Stimulated activated CD4-positive, alpha-beta T cell treated with anti-CD3 and anti-CD28 coated beads, Interleukin-2, amount 100 ng/mL, for 4 hours (primary cell): ENCODE data around the gene PTCHD1.

ENCODE experiments used
- DNase-seq: peaks from one replicate; pipeline ENCODE4 v3.0.0-alpha.2; 2020; ENCODE audit warnings: low read depth

The PTCHD1 gene

DNA sequence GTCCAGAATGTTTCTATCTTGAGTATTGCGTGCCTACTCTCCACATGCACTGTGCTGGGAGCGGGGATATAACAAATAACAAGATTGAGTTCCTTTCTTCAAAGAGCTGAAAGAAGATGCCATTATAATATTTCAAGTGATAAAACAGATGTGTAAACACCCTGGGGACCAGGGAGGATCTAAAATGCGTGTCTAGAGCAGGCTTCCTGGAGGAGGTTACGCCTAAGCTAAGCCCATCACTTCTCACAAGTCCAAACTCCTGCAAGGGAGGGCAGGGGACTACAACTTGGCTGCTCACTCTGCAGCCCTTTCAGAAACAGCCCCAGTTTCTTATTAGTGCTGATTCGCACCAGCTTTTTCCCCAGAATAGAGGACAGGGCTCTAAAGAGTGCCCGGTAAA, 21.5 kb downstream of the PTCHD1 start:
- DNase-seq, result no peak

DNA sequence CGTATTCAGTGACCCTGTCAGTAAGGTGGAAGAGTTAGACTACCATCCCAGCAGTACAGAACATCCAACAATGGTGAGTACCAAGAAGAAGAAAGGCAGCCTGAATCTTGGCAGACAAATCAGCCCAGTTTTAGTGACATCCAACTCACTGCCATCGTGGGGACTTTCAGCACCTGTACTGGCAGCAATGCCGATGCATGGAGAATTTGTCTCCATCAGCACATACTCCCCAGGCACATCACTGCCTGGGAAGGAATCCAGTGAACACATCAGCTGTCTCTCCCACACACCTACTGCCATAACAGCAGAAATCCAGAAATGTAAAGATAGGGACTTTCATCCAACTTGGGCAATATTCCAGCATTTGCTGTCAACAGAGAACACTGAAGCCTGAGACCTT, 29.8 kb downstream of the PTCHD1 start:
- DNase-seq, result no peak

DNA sequence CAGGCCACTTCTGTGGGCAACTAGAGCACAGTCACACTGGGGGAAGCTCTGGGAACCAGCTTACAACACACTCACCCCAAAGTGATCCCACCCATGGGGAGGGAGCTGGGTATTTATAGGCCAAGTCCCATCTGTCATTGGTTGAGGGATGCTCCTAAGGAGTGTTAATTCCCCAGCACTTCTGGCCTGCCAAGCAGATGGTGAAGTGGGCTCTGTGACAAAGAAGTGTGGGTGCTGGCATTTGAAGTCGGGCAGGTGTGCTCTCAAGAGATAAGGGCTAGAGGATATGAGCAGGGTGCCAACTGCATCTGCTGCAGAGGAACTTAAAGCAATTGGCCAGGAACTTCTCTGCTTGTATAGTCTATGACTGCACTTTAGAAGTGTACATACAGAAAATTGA, 30.9 kb downstream of the PTCHD1 start:
- DNase-seq, result no peak

DNA sequence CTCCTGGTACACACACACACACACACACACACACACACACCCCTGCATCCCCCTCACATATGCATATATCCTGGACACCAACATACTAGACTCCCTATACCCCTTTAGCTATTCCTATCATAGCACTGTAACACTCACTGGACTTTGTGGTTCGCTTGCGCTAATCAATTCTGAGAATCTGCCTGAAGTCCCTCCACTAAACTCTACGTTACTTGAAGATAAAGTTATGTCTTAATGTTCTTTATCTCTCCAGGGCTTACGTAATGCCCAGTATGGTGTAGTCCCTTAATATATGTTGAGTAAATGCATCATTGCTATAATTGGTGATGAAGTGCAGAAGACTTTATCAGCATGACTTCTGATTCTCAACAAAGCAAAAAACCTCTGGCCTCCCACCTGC, 32.3 kb downstream of the PTCHD1 start:
- no peak for DNase-seq

DNA sequence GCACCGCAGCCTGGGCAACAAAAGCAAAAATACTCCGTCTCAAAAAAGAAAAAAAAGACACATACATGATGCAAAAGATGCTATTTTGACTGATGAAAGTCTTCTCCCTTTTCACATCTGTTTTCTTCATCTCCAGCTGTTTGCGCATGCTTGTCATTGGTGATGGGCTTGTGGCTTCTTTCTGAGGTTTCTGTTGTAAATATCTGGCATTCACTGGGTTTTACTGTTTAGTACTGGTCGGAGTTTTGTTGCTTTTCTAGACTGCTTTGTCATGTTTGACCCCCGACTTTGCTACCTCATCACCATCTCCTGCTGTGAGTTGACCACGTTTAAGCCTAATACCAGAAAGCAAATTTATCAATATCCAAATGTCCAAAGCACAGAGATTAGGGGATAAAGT, 34.4 kb downstream of the PTCHD1 start:
- DNase-seq, result no peak

DNA sequence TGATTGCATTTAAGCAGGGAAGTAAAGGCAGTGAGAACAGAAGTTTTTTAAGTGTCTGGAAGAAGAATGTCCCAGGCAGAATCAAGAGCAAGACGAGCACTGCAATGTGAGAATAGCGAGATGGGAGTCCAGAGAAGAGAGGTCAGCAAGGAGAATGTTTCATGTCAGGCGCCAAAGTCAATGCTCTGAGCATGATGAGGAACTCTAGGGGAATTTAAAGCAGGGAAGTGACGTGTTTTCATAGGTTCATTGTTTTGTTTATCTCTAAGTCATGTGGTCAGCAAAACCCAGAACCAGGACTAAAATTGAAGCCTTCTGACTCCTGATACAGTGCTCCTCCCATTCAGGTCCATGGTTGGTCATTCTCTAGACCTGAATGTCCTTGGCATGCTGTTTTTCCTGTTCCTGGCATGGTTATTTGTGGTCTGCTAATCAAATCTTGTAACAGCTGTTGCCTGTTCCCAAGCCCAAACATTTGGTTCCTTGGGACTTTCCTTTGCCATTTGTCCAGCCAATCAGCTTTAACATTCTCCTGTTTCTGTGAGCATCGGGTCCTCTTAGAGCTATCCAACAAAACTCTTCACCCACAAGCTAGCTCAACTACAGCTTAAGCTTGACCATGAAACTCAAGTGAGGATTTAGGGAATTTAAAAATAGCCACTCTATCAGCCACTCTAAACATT, 37.7 kb downstream of the PTCHD1 start:
- DNase-seq, result no peak

DNA sequence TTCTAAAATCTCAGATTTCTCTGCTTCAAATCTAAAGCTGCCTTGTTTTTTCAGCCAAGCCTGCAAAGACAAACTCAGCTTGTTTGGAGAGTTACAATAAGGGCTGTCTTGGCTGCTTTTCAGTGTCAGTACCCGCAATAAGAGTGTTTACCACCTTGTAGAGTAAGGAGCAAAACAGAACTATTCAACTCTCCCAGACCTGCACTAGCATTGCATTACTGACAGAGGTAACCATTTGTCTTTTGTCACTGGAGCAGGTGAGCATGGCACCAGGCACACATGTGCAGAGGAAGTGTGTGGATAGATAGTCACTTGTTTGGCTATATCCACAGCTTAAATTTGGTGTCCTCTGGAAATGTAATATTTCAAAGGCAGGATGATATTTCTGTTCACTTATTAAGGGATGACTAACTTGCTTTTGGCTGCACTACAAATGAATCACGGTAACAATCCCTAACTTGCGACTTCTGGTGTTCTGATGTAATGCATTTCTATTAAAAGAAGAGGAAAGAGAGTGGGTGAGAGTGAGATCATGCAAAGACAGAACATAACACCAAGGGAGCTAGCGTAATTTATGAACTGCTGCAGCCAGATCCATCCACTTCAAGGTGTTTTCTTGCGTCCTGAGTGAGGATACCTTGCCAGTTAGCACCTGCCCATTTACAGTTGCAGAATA, 38.6 kb downstream of the PTCHD1 start:
- DNase-seq, result no peak

DNA sequence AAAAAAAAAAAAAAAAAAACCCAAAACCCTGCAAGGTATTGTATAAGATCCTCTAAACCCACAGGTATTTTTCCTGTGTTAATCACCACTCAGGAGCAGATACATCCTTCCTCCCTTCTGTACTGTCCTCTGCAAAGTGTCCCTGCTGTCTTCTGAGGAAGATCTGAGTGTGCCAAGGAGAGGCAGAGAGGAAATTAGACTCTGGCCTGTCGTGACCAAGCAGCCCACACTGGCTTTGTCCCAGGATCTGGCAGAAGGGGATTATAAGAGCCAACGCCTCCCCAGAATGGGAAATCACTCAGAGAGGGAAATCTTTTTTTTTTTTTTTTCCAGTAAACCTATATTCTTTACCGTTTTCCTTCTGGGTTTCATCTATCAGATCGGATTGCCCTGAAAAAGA, 39.6 kb downstream of the PTCHD1 start:
- DNase-seq, result no peak

DNA sequence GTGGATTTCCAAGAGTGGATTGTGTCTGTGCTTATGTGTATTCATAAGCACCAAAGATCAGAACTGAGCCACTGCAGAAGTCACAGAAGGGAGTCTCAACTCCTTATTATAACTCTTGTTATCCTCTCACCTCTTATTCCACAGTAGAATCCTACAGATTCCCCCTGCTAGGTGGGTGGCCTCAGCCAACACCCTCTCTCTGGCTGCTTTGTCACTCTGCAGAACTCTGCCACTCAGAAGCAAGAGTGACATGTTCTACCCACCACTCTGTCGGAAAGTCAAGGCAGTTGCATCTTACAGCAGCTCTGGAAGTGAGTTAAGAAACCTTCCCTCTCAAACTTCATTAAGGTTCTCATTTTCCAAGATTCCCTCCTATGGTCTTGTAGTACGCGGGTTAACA, 41.9 kb downstream of the PTCHD1 start:
- DNase-seq, result no peak

DNA sequence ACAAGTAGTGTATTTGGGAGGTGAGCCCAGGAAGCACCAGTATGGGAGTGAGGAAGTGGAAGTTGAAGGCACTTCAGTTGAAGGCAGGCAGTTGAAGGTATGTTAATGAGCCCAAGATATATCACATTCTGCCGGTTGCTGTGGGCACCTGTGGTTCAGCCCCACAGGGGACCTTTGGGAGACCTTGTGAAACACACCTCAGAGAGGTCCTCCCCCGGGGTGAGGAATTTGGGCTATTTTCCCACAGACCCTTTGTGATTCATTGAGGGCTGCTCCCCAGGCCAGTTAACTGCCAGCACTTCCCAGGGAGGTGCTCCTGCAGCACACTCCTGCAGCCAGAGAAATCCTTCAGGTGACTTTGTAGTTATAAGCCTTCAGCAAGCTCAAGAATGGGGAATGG, 45.9 kb downstream of the PTCHD1 start:
- DNase-seq, result no peak

DNA sequence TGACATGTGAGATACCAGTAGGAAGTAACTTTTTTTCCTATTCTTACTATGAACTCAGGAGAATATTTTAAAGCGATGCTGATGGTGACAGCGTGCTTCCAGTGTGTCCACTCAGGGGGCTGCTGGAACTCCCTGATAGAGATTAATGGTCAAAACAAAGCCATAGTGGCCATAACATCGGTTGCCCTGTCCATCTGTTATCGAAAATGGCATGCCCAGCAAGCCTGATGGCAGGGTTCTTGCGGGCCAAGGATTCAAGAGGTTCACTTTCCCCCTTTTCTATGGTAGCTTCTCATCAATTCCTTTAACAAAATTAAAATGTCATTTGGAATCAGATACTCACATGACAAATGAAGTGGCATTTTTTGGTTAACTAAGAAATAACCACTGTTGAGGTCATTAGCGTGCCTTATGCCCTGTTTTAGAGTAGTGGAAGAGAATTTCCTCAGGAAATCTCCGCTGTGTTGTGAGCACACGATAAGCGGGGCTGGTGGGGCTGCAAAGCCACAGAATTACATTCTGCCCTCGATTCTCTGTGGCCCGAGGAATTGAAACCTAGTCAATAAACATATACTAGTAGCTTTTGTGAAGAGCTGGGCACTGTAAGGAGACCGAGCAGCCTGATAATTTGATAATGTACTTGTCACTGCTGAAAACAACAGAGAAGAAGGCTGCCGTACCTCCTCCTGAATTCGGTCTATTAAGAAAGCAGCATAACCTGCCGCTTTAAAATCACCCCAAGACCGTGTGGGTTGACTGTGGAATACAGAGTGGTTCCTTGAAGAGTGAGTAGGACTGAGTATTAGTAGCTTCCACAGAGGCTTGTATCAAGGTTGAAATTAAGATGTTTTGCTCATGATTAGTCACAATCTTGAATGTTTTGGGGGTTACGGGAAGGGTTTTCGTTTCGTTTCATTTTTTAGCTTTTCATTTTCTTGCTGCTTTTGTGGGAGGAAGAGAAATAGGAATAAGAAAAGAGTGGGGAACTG, 46.7 kb downstream of the PTCHD1 start:
- DNase-seq, result no peak

DNA sequence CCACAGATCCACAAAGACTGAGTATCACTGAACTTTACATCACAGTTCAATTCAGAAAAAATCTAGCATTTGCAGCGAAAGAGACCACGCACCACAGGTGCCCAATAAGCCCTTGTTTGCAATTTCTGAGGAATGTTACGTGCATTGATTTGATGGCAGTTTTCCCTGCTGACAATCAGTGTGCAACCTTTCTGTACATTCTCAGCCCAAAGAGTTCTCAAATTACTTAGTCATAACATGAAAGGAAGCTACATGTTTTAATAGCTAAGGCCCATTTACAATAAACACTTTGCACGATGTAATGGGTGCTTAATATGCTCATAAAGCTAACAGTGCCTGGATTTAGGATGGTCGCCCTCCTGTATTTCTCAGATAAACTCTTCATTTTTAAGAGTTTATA, 47.9 kb downstream of the PTCHD1 start:
- DNase-seq, result no peak

DNA sequence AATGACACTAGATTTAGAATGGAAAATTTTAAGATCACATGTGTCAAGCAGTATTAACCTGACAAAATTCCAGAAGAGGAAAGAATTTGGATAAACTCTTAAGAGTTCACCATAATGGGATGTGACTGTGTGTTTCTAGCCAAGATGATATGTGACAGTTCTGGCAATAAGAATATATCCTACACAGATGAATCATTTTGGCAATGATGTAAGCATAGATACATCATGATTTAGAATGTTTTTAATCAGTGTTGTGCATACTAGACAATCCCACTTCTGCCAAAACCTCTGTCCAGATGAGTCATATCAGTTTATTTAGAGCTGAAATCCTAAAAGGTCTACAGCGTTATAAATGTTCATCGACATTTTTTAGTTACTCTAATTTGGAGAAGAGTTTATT, 48.8 kb downstream of the PTCHD1 start:
- no peak for DNase-seq

DNA sequence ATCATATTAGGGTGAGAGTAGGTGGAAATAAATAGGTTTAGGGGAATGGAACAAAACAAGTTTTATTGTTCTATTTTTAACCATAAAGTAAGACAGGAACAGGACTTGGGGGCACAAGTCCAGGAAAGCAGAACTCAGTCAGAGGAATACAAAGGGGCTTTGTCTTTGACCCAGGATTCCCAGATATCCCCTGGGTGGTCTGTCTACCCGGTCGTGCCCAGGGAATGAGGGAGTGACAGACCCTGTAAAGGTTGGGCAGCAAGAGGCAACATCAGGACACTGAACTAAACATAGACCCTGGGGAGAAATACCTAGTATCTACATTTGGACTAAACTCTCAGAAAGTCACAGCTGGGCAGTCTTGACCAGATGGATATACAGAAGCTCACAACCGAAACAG, 50.6 kb downstream of the PTCHD1 start:
- no peak for DNase-seq

DNA sequence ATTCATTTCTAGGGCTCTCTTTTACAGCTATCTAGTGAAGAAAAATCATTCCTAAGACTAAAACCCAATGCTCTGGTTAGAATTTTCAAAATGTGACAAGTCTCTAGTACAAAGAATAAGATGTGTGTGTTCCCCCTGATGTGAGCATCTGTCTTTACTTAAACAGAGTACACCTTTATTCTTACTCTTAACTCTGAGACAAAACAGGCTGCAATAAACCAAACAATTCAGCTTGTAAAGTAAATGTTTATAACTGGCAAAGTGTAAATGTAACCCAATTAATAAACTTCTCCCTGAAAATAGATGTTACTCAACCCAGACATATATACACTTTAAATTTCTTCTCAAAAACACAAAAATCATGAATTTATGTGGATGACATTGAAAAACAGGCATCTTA, 51.6 kb downstream of the PTCHD1 start:
- no peak for DNase-seq

DNA sequence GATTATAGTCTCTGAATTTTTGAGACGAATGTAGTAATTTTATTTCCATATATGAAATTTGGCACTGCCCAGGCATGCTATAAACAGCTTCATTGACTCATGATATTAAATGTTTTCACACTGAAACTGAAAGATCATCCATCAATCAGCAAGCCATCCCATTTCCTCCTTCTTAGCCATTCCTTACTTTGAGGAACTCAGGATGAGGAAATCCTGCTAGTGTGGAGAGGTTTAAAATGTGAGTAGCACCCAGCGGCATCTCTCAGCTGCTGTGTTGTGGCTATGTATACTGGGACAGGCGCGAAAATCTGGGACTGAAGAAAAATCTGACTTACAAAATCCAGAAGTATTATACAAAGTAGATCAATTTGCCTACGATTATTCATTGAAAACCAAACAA, 52.1 kb downstream of the PTCHD1 start:
- no peak for DNase-seq

DNA sequence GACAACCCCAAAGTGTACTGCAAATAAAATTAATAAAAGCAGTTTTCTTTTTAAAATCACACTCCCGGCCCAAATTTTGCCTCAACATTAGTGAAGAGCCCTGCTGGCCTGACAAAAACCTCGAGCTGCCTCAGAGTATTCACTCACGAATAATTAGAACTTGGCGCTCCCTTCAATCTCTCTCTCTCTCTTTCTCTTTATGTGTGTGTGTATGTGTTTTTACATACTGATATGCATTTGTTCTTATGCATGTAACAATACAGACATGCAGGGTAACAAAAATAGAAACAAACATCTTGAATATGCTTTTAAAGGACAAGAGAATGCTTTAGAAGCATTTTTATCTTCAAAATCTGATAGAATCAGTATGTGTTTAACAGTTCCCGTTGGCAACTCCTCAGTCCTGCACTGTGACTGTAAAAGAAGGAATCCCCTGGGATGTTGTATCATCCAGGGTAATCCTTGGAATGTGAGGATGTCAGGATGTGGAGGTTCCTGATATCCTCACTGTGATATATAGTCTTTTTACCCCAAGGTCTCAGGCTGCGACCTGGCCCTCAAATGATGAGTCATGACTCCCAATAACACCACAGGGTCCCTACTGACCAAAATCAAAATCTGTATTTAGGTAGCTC, 53.0 kb downstream of the PTCHD1 start:
- no peak for DNase-seq

DNA sequence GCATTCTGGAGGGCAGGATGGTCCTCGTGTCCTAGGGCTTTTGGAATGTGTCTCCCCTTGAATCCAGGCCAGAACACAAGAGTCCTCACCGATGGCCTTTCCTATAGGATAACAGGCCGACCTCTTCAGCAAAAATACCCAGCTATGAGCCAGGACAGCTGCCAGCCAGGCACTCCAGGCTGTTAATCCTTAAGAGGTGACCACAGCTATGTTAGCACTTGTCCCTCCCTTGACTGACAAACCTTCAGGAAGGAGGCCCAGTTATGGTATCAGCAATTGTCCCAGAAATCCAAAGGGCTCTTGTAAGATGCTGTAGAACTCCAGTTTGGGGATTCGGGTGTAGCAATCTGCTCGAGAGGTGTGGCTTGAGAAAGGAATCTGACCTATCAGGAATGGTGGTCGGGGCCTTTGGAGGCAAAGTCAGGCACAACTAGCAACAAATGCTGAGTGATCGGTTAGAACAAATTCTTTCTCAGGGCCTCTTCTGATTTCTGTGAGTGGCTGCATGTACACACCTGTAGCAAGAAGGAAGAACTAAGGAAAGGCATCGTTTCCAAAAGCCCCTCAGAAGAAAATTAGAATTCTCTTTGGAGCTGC, 54.6 kb downstream of the PTCHD1 start:
- DNase-seq, result no peak

DNA sequence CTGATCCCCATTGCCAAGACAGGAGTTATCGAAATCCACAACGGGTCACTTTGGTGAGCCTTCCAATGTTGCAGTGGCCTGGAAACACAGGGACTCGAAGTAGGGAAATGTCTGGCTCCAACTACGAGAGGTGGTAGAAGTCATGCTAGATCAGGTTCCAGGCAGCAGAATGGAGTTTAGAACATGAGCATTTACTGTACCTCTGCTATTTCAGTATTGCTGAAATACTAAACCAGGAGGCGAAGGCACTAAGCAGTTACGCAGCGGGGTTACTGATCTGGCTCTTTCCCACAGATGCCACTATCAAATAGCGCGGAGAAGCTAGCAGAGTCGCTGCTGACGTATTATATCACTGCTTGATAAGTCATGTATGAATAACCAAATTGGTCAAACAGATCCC, 56.3 kb downstream of the PTCHD1 start:
- no peak for DNase-seq

DNA sequence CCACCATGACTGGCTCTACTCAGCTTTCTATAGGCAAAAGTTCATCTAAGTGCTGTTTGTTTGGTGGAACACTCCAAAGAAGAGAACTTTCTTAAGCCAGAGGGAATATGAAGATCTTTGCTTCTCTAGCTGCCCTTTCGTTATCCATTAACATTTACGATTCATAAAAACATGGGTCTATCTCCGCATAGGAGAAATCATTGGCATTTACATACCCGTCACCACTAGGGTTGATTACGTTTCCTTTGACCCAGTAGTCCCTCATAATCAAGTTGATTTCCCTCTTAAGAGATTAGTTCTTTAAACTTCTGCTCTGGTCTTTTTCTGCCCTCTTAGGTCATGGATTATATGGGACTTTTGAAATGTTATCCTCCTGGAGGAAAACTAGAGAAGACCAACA, 57.5 kb downstream of the PTCHD1 start:
- no peak for DNase-seq

DNA sequence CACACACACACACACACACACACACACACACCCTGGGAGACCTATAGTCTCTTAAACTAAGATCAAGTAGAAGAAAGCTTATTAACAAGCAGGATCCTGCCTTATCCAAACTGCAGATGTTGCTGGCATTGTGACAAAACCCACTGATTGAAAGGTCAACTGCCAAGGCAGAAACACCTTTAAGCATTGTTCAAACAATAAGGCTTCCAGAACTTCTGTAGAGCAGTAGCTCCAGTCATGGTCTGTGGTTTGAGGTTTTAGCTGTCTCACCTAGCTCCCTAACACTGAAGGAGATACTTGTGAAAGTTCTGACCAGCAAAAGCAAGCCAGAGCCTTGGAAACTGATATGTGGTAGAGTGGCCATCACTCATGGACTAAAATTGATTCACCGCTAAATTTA, 59.8 kb downstream of the PTCHD1 start:
- DNase-seq, result no peak

DNA sequence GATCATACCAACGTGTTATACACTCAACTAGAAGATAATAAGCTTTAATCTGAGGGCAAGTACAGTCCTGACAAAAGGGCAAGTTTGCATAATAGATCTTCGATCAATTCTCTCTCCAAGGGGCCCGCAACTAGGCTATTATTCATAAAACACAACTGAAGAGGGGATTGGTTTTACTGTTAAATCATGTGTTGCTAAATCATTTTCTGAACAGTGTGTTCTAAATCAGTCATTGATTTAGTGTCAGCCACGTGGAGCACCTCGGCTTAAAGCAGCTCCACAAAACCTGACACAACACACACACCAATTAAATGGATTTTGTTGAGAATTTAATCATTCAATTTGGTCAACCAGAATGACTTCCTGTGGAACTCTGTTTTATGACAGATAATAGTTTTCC, 61.6 kb downstream of the PTCHD1 start:
- DNase-seq, result no peak
